Kidney (tissue), 14 donors: ENCODE measurements around the gene KCP. TPM values are rescaled to one million over a fixed set of nuclear protein-coding genes. Genes with fewer than 3 reads are reported as not detected.

Source experiments
- DNase-seq, 5 donors: peaks; one replicate each; pipeline ENCODE4 v3.0.0-alpha.2; 2013 to 2020
- FAIRE-seq: peaks from 2 replicates; lab custom pipeline; 2012; peaks lifted over from hg19 to GRCh38; lab: Jason Lieb, UNC
- H3K27ac ChIP-seq, 2 donors: one replicate each; pipeline ENCODE4 v1.7.0; 2013; ENCODE audit warnings: low read depth in 2 of 2, low read length in 2 of 2, inconsistent platforms in 1 of 2
- H3K27me3 ChIP-seq: one replicate; pipeline ENCODE4 v1.7.1; 2013; ENCODE audit warnings: low read length, inconsistent platforms; ENCODE audit not compliant: control insufficient read depth, insufficient read depth
- H3K36me3 ChIP-seq, 3 donors: one replicate each; pipeline versions ENCODE4 v1.7.0 to v1.7.1; 2013; ENCODE audit warnings: low read length in 3 of 3, control low read depth in 1 of 3, inconsistent platforms in 1 of 3; ENCODE audit not compliant: insufficient read depth in 3 of 3, control insufficient read depth in 2 of 3
- H3K4me1 ChIP-seq, 3 donors: one replicate each; pipeline versions ENCODE4 v1.7.0 to v1.7.1; 2013; ENCODE audit warnings: low read length in 3 of 3, inconsistent platforms in 1 of 3, low read depth in 1 of 3; ENCODE audit not compliant: control insufficient read depth in 2 of 3, insufficient read depth in 2 of 3
- H3K4me3 ChIP-seq, 3 donors: one replicate each; pipeline versions ENCODE4 v1.7.0 to v1.8.1; 2013; ENCODE audit warnings: low read length in 3 of 3, control low read depth in 1 of 3, inconsistent platforms in 1 of 3
- H3K9ac ChIP-seq, 3 donors: one replicate each; pipeline versions ENCODE4 v1.7.0 to v1.7.1; 2013; ENCODE audit warnings: low read length in 3 of 3, control low read depth in 1 of 3, inconsistent platforms in 1 of 3
- H3K9me3 ChIP-seq, 3 donors: one replicate each; pipeline versions ENCODE4 v1.7.0 to v1.7.1; 2013; ENCODE audit warnings: low read length in 3 of 3, control low read depth in 1 of 3, inconsistent platforms in 1 of 3; ENCODE audit not compliant: control insufficient read depth in 2 of 3, insufficient read depth in 1 of 3
- intact Hi-C: fragments of 100-400 bp; cut with DNase I; formaldehyde crosslinking; loops from one replicate; pipeline ENCODE4 v1.11.1; 2022
- polyA plus RNA-seq: library from polyadenylated mRNA; stranded (reverse); fragments of 350-450 nt; fragmentation: Illumina TruSeq; extraction: RNeasy Lipid Tissue Mini Kit (QIAGEN cat#74804); gene quantifications from one replicate; pipeline ENCODE4 v1.2.3, GENCODE V29; 2014; ENCODE audit warnings: low read depth, low replicate concordance; ENCODE audit not compliant: insufficient read depth
- total RNA-seq: library from RNA; stranded (reverse); fragmentation: NEBNext Ultra II Directional; extraction: Animal tissue kit (Norgen Biotek cat#: 25700); gene quantifications from one replicate; pipeline ENCODE4 v1.2.1, GENCODE V29; 2021
- TF ChIP-seq, protein P1 (sequence below): IDR thresholded peaks from 3 replicates; pipeline ENCODE4 v1.5.1; 2012; ENCODE audit warnings: mild to moderate bottlenecking, moderate library complexity, borderline replicate concordance; ENCODE audit not compliant: insufficient read depth; ENCODE audit errors: extremely low read depth
- donor health status: control.
- donor health status: control.
- donor health status: control.
- donor health status: control.
- donor health status: control.
- donor health status: DM: yes; HTN: yes; CAD: no.
- donor health status: Normal renal cell carcinoma (clear cell type).

Gene KCP
- total and polyA plus RNA-seq, 2 donors from 2014 or later: 7.7 to 44.6 TPM

DNA sequence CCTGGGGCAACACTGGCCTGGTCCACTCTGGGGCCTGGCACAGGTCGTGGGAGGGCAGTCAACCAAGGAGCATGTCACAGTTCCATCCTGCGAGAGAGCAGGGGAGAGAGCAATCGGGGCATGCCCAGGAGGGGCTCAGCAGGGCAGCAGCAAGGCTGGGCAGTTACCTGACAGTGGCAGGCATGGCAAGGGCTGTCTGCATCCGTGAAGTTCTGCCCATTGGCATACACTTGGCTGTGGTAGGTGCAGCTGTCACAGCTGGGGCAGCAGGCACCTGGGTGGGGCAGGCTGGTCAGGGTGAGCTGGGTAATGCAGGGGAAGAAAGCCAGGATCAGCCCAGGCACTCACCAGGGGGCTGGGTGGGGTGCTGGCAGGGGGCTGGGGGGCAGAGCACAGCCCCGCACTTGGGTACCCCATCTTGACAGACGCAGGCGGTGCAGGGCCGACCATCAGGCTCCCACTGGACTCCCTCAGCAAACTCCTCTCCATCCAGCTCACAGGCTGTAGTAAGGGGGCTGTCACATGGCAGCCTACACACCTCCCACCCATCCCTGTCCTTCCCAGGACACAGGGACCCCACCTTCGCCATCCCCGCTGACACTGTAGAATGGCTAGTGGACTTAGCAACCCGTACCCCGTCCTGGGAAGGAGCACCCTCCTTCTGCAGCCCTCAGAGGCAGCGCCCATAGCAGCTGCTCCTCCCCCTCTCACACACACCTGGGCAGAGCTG, 17.8 kb downstream of the KCP start:
- no peak for FAIRE-seq
- H3K36me3 ChIP-seq: no peaks in the 10 kb centered on the region
- H3K4me1 ChIP-seq: no peaks in the 10 kb centered on the region
- TF ChIP-seq, protein P1, sequence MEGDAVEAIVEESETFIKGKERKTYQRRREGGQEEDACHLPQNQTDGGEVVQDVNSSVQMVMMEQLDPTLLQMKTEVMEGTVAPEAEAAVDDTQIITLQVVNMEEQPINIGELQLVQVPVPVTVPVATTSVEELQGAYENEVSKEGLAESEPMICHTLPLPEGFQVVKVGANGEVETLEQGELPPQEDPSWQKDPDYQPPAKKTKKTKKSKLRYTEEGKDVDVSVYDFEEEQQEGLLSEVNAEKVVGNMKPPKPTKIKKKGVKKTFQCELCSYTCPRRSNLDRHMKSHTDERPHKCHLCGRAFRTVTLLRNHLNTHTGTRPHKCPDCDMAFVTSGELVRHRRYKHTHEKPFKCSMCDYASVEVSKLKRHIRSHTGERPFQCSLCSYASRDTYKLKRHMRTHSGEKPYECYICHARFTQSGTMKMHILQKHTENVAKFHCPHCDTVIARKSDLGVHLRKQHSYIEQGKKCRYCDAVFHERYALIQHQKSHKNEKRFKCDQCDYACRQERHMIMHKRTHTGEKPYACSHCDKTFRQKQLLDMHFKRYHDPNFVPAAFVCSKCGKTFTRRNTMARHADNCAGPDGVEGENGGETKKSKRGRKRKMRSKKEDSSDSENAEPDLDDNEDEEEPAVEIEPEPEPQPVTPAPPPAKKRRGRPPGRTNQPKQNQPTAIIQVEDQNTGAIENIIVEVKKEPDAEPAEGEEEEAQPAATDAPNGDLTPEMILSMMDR: no peak
- H3K27ac ChIP-seq: no peak overlapping the region
- no peaks in the 10 kb centered on the region for H3K27me3 ChIP-seq
- no peak overlapping the region for H3K9ac ChIP-seq
- DNase-seq: peak in 2 of 5 donors; percentile 34 to 69
- H3K4me3 ChIP-seq: no peak overlapping the region
- intact Hi-C loops: no loop called here
- H3K9me3 ChIP-seq: peaks cover 0 to 3% (median 0%) of the 10 kb centered on the region in 3 donors

DNA sequence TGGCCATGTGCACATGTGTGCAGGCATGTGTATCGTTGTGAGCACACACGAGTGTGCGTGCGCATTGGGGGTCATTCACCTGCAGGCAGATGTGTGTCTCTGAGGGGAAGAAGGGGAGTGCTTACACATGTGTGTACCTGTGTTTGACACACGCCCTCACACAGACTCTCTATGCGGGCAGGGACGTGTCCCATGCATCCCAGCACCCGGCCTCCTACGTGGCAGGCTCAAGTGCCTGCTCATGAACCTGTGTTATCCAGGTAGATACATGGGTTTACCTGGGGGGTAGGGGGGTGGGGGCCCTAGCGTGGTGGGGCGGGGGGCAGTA, 18.6 kb downstream of the KCP start:
- no peak for FAIRE-seq
- Histone ChIP-seq H3K9me3 (peaks cover 0 to 3% (median 0%) of the 10 kb centered on the region in 3 donors), H3K27me3 (no peaks in the 10 kb centered on the region), H3K4me1 (no peaks in the 10 kb centered on the region), H3K9ac (no peak overlapping the region), H3K4me3 (no peak overlapping the region), H3K27ac (no peak overlapping the region), H3K36me3 (no peaks in the 10 kb centered on the region)
- TF ChIP-seq, protein P1: no peak
- intact Hi-C loops: no loop called here
- DNase-seq: no peak

DNA sequence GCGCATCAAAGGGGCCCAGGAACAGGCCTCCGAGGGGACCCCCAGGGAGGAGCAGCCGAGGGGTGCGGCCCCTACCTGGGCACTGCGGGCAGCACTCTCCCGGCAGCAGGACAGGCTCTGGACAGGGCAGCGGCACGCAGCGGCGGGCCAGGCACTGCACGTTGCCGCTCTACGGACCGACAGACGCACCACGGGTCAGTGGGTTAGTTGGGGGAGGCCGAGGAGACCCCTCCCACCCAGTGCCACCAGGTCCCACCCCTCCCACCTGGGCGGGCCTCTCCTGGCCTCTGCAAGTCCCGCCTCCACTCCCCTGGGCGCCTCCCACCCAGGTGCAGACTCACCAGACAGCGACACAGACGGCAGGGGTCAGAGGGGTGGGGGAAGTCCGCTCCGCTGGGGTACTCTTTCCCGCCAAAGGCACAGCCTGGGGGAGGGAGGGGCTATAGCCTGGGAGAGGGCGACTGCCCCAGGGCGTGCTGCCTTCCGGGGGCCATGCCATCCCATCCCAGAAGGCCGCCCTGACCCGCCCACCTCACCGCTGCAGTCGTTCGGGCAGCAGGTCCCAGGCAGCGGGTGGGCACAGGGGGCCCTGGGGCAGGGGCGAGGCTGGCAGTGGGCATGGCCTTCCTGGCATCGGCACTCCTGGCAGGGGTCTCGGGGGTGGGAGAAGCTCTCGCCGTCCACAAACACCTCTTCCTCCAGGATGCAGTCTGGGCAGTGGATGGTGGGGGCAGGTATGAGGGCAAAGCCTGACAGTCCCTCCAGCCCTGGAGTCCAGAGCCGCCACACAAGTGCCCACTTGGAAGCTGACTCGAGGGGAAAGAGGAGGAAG, 19.2 kb downstream of the KCP start:
- Histone ChIP-seq H3K36me3 (no peaks in the 10 kb centered on the region), H3K27ac (no peak overlapping the region), H3K4me3 (no peak overlapping the region), H3K27me3 (no peaks in the 10 kb centered on the region), H3K9me3 (peaks cover 0 to 3% (median 0%) of the 10 kb centered on the region in 3 donors), H3K4me1 (no peaks in the 10 kb centered on the region), H3K9ac (no peak overlapping the region)
- TF ChIP-seq, protein P1: no peak
- peak; percentile 62 to 89 (median 74) for DNase-seq
- intact Hi-C loops: no loop called here
- FAIRE-seq: no peak
